K562 (cell line): ENCODE measurements around the gene PLPPR1. TPM values are rescaled to one million over a fixed set of nuclear protein-coding genes. Genes with fewer than 3 reads are reported as not detected.

Experiments used
- FOXA3 ChIP-seq, 2 experiments: fragments of 450-650 bp in 1 of 2; sonication (generic) in 1 of 2; formaldehyde crosslinking; IDR thresholded peaks in 1 of 2; conservative IDR thresholded peaks in 1 of 2; 2 replicates each; pipeline versions ENCODE4 v1.4.0 to v1.8.0; 2020 to 2022; ENCODE audit warnings: mild to moderate bottlenecking in 2 of 2, missing genetic modification reagents in 1 of 2
- MCM2 ChIP-seq: fragments of 450-650 bp; IDR thresholded peaks from 2 replicates; pipeline ENCODE4 v1.6.1; 2017; ENCODE audit warnings: low read depth, mild to moderate bottlenecking
- ZBTB40 ChIP-seq, 2 experiments: fragments of 450-650 bp in 1 of 2; sonication (generic) in 1 of 2; formaldehyde crosslinking in 1 of 2; IDR thresholded peaks; 2 replicates each; pipeline versions ENCODE4 v1.7.1 to v1.9.0; 2016 to 2022; ENCODE audit warnings: inconsistent platforms in 1 of 2, mild to moderate bottlenecking in 1 of 2, missing genetic modification reagents in 1 of 2
- ZNF280A ChIP-seq: fragments of 450-650 bp; IDR thresholded peaks from 2 replicates; pipeline ENCODE4 v1.6.1; 2018; ENCODE audit warnings: mild to moderate bottlenecking, low read depth; ENCODE audit not compliant: partially characterized antibody
- polyA plus RNA-seq, 8 experiments: library from polyadenylated mRNA; depleted of rRNA in 4 of 8; stranded (reverse) in 5 of 8; unstranded in 3 of 8; fragments of >200 nt; fragmentation: Nextera tagmentation in 2 of 8; fragmentation: Illumina TruSeq in 1 of 8; extraction: Ambion mirVana in 2 of 8; extraction: Trizol in 1 of 8; gene quantifications; 2 replicates each; pipeline versions ENCODE4 v1.2.1 to v1.2.3, GENCODE V29; 2011 to 2014; ENCODE audit warnings: inconsistent platforms in 1 of 8, missing spikeins in 1 of 8
- total RNA-seq, 7 experiments: library from RNA; depleted of rRNA in 6 of 7; stranded (reverse); fragments of >200 nt in 6 of 7; fragmentation: Illumina TruSeq in 2 of 7; extraction: Trizol in 2 of 7; gene quantifications; 2 replicates each; pipeline versions ENCODE4 v1.2.1 to v1.2.3, GENCODE V29; 2011 to 2021; ENCODE audit warnings: low replicate concordance in 1 of 7
- TF ChIP-seq, protein P1 (sequence below): fragments of 250-450 bp; sonication (Bioruptor Pico); IDR thresholded peaks from 2 replicates; pipeline ENCODE4 v1.8.0; 2022; ENCODE audit warnings: moderate library complexity, mild to moderate bottlenecking, inconsistent platforms

The PLPPR1 gene
- total and polyA plus RNA-seq, 9 of the 15 experiments (the other 6 are each of a cell fraction or from before 2014, with no cell fraction given), result not detected

- TF ChIP-seq MCM2, result no peak
- no peak for TF ChIP-seq FOXA3 (CRISPR knock-in tag; conservative IDR thresholded peaks at IDR 0.05 in 1 of 2, IDR thresholded peaks at IDR 0.05 in 1 of 2)
- TF ChIP-seq, protein P1, sequence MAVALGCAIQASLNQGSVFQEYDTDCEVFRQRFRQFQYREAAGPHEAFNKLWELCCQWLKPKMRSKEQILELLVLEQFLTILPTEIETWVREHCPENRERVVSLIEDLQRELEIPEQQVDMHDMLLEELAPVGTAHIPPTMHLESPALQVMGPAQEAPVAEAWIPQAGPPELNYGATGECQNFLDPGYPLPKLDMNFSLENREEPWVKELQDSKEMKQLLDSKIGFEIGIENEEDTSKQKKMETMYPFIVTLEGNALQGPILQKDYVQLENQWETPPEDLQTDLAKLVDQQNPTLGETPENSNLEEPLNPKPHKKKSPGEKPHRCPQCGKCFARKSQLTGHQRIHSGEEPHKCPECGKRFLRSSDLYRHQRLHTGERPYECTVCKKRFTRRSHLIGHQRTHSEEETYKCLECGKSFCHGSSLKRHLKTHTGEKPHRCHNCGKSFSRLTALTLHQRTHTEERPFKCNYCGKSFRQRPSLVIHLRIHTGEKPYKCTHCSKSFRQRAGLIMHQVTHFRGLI (CRISPR knock-in tag), result no peak
- no peak for TF ChIP-seq ZBTB40 (IDR thresholded peaks at IDR 0.05)
- no peak for TF ChIP-seq ZBTB40 (CRISPR knock-in tag; IDR thresholded peaks at IDR 0.05)
- TF ChIP-seq ZNF280A, result no peak
These were observed 8.9 kb downstream of the PLPPR1 start (continued) for GRCh38 chr9:101037430-101037829.
